ENCODE data around the gene TMOD4. TPM values are rescaled to one million over a fixed set of nuclear protein-coding genes. Genes with fewer than 3 reads are reported as not detected.

TMOD4 gene
- total and polyA plus RNA-seq, 9 of the 15 experiments (the other 6 are each of a cell fraction or from before 2014, with no cell fraction given), result 0.18 to 1.8 (median 1.1) TPM; not detected in 1

DNA sequence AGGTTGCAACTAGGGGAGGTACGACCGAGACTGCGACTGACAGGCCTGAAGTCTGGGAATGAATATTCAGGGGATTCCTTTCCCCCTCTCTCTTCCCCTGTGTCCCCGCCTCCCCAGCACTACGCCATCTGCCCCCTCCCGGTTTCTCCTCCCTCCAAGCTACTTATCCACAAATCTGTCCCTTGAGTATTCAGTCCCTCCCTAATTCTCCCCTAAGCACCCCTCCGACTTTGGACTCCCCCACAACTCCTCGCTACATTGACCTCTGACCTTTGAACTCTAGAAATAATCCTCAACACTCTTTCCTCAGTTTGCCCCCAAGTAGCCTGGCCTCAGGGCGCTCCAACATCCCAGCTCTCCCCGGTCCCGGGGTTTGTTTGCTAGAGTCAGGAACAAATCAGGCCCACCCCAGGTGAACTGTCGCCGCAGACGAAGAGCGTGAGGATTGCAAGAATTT, 10.5 kb downstream of the TMOD4 start (continued):
- peak; percentile 31; the same call in 1 of the 2 replicates for TF ChIP-seq PYGO2 (tag; IDR thresholded peaks at IDR 0.05)
- TF ChIP-seq, protein P1, sequence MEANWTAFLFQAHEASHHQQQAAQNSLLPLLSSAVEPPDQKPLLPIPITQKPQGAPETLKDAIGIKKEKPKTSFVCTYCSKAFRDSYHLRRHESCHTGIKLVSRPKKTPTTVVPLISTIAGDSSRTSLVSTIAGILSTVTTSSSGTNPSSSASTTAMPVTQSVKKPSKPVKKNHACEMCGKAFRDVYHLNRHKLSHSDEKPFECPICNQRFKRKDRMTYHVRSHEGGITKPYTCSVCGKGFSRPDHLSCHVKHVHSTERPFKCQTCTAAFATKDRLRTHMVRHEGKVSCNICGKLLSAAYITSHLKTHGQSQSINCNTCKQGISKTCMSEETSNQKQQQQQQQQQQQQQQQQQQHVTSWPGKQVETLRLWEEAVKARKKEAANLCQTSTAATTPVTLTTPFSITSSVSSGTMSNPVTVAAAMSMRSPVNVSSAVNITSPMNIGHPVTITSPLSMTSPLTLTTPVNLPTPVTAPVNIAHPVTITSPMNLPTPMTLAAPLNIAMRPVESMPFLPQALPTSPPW (CRISPR knock-in tag; IDR thresholded peaks at IDR 0.05), result peak; percentile 56; the same call in 1 of the 2 replicates
- no peak for TF ChIP-seq ESRRB (CRISPR knock-in tag; IDR thresholded peaks at IDR 0.05; ENCODE audit: borderline replicate concordance)
- no peak for TF ChIP-seq MAZ (CRISPR knock-in tag; conservative IDR thresholded peaks at IDR 0.05 in 1 of 2, IDR thresholded peaks at IDR 0.05 in 1 of 2)
- peak; percentile 76; the same call in 1 of the 2 replicates for TF ChIP-seq HDGF (IDR thresholded peaks at IDR 0.05)
- TF ChIP-seq FOXJ2 (tag; IDR thresholded peaks at IDR 0.05), result peak; percentile 61; the same call in 1 of the 2 replicates
- TF ChIP-seq NBN (IDR thresholded peaks at IDR 0.05; ENCODE audit: low read depth), result peak; percentile 75
- TF ChIP-seq LCOR (CRISPR knock-in tag; IDR thresholded peaks at IDR 0.05), result peak; percentile 70; the same call in 1 of the 2 replicates
- no peak for TF ChIP-seq RNF2 (IDR thresholded peaks at IDR 0.05)
- TF ChIP-seq, protein P2, sequence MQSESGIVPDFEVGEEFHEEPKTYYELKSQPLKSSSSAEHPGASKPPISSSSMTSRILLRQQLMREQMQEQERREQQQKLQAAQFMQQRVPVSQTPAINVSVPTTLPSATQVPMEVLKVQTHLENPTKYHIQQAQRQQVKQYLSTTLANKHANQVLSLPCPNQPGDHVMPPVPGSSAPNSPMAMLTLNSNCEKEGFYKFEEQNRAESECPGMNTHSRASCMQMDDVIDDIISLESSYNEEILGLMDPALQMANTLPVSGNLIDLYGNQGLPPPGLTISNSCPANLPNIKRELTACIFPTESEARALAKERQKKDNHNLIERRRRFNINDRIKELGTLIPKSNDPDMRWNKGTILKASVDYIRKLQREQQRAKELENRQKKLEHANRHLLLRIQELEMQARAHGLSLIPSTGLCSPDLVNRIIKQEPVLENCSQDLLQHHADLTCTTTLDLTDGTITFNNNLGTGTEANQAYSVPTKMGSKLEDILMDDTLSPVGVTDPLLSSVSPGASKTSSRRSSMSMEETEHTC (IDR thresholded peaks at IDR 0.05), result no peak
- peak; percentile 47; the same call in 1 of the 2 replicates for TF ChIP-seq TRIM28 (IDR thresholded peaks at IDR 0.05)
- TF ChIP-seq LEF1 (IDR thresholded peaks at IDR 0.05), result peak; percentile 40
- no peak for TF ChIP-seq SRSF1 (IDR thresholded peaks at IDR 0.05; ENCODE audit: low read depth, low read length)
- TF ChIP-seq ZBTB2 (IDR thresholded peaks at IDR 0.05), result 0 out of 2 replicates have a peak, but pooled peaks have one; percentile 46
- TF ChIP-seq SMARCE1 (IDR thresholded peaks at IDR 0.05), result 0 out of 2 replicates have a peak, but pooled peaks have one; percentile 12
- no peak for TF ChIP-seq SIN3B (IDR thresholded peaks at IDR 0.05; ENCODE audit: low read depth)
- TF ChIP-seq HDAC1 (IDR thresholded peaks at IDR 0.05), result peak in 1 of 2 experiments; percentile 61; a peak in 2 of 4 replicates
- TF ChIP-seq TEAD2 (tag; IDR thresholded peaks at IDR 0.05), result no peak
- TF ChIP-seq, protein P3, sequence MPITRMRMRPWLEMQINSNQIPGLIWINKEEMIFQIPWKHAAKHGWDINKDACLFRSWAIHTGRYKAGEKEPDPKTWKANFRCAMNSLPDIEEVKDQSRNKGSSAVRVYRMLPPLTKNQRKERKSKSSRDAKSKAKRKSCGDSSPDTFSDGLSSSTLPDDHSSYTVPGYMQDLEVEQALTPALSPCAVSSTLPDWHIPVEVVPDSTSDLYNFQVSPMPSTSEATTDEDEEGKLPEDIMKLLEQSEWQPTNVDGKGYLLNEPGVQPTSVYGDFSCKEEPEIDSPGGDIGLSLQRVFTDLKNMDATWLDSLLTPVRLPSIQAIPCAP (CRISPR knock-in tag; IDR thresholded peaks at IDR 0.05; ENCODE audit: borderline replicate concordance), result no peak
- TF ChIP-seq SMARCA5 (IDR thresholded peaks at IDR 0.05), result peak; percentile 72; the same call in 1 of the 2 replicates
- TF ChIP-seq ZNF316 (IDR thresholded peaks at IDR 0.05), result peak; percentile 53
- no peak for TF ChIP-seq CEBPB (tag; IDR thresholded peaks at IDR 0.05)
- TF ChIP-seq ZKSCAN8 (CRISPR knock-in tag; IDR thresholded peaks at IDR 0.05), result 0 out of 2 replicates have a peak, but pooled peaks have one; percentile 15
- peak; percentile 60 for TF ChIP-seq PTRF (tag; IDR thresholded peaks at IDR 0.05)
- no peak for TF ChIP-seq ZNF143 (CRISPR knock-in tag; IDR thresholded peaks at IDR 0.05)
- peak; percentile 28; the same call in 1 of the 2 replicates for TF ChIP-seq NCOA1 (IDR thresholded peaks at IDR 0.05; ENCODE audit: low read depth)
- TF ChIP-seq PML (IDR thresholded peaks at IDR 0.05; ENCODE audit: low read length), result 0 out of 2 replicates have a peak, but pooled peaks have one; percentile 12
- no peak for TF ChIP-seq CHD1 (IDR thresholded peaks at IDR 0.05; ENCODE audit: low read length)
